K562 (cell line): ENCODE results near the gene IMPG1.

Source experiments
- ARID1B ChIP-seq: fragments of 450-650 bp; IDR thresholded peaks from 2 replicates; pipeline ENCODE4 v1.6.1; 2016; ENCODE audit warnings: antibody characterized with exemption, mild to moderate bottlenecking, inconsistent platforms
- BDP1 ChIP-seq: IDR thresholded peaks from 3 replicates; pipeline ENCODE4 v1.6.1; 2011; ENCODE audit not compliant: insufficient read length, insufficient read depth
- CBX5 ChIP-seq: IDR thresholded peaks from 2 replicates; pipeline ENCODE4 v1.6.1; 2014; ENCODE audit warnings: low read depth, borderline replicate concordance
- EP400 ChIP-seq: fragments of 450-650 bp; IDR thresholded peaks from 2 replicates; pipeline ENCODE4 v1.6.1; 2017; ENCODE audit warnings: antibody characterized with exemption, mild to moderate bottlenecking, moderate library complexity
- ZFP1 ChIP-seq: fragments of 450-650 bp; formaldehyde crosslinking; IDR thresholded peaks from 2 replicates; pipeline ENCODE4 v1.4.0; 2020; ENCODE audit warnings: mild to moderate bottlenecking, mixed read lengths
- ZNF24 ChIP-seq: fragments of 450-650 bp; IDR thresholded peaks from 2 replicates; pipeline ENCODE4 v1.6.1; 2016
- TF ChIP-seq, protein P1 (sequence below): fragments of 450-650 bp; IDR thresholded peaks from 2 replicates; pipeline ENCODE4 v1.6.1; 2017; ENCODE audit warnings: mild to moderate bottlenecking, moderate library complexity

DNA sequence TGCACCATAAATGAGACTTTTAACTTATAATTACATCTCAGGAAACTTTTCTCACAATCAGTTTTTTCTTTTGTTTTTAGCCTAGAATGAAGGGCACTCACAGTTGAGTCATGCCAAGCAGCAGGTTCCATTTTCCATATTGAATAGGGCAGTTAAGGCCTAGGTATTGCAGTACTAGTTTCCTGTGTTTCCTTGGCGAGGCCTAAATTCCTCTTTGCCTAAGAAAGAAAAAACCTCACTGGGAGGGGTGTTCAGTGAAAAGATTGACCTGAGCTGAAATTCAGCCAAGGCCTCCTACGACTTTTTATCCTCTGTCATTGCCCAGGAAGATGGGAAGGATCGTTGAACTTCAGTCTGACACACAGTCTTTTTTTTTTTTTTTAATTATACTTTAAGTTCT is 85.5 kb downstream of the IMPG1 start:
- no peak for TF ChIP-seq ARID1B
- no peak for TF ChIP-seq CBX5
- TF ChIP-seq ZFP1 (CRISPR knock-in tag), result no peak
- TF ChIP-seq, protein P1, sequence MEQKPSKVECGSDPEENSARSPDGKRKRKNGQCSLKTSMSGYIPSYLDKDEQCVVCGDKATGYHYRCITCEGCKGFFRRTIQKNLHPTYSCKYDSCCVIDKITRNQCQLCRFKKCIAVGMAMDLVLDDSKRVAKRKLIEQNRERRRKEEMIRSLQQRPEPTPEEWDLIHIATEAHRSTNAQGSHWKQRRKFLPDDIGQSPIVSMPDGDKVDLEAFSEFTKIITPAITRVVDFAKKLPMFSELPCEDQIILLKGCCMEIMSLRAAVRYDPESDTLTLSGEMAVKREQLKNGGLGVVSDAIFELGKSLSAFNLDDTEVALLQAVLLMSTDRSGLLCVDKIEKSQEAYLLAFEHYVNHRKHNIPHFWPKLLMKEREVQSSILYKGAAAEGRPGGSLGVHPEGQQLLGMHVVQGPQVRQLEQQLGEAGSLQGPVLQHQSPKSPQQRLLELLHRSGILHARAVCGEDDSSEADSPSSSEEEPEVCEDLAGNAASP, result no peak
- no peak for TF ChIP-seq BDP1
- TF ChIP-seq EP400, result no peak
- TF ChIP-seq ZNF24, result no peak
